K562 (cell line): ENCODE data around the gene TNFSF15. TPM values are rescaled to one million over a fixed set of nuclear protein-coding genes. Genes with fewer than 3 reads are reported as not detected.

Experiments
- ATAC-seq: fragments of 200-7000 bp; cut with Tn5 transposase; 3 replicates; pipeline ENCODE4 v1.9.1; 2020; ENCODE audit warnings: moderate library complexity
- BruUV-seq: library from RNA; stranded (reverse); fragments of 400-500 nt; replicated peaks from 2 replicates; lab custom pipeline; 2021; lab: Mats Ljungman, UMichigan
- CTCF ChIA-PET: fragments of 300-600 bp; formaldehyde crosslinking; extraction: SDS; loops from one replicate; lab custom pipeline; 2021; ENCODE audit warnings: low intra/inter-chr PET ratio; lab: Yijun Ruan, JAX
- POLR2A ChIA-PET: fragments of 300-600, 350-650 bp; sonication (Branson Sonifier 250); formaldehyde crosslinking; extraction: SDS; loops from one replicate; lab custom pipeline; 2021; ENCODE audit warnings: antibody characterized with exemption, inconsistent platforms; lab: Yijun Ruan, JAX
- DNase-seq, 4 experiments: peaks; one replicate each; pipeline versions ENCODE4 v3.0.0 to v3.0.0-alpha.2; 2011 to 2018; ENCODE audit warnings: low spot score in 3 of 4, mixed read lengths in 3 of 4; ENCODE audit errors: extremely low read depth in 1 of 4
- FAIRE-seq: peaks from 2 replicates; lab custom pipeline; 2011; peaks lifted over from hg19 to GRCh38; lab: Jason Lieb, UNC
- H2AFZ ChIP-seq: 2 replicates; pipeline ENCODE4 v1.6.0; 2011; ENCODE audit warnings: low read depth, low read length, control low read depth, inconsistent platforms
- H3K27ac ChIP-seq: fragments of 200-600 bp; 3 replicates; pipeline ENCODE4 v1.8.0; 2011; ENCODE audit warnings: low read depth, mild to moderate bottlenecking, control low read depth, inconsistent platforms, low read length, moderate library complexity, mixed read lengths; ENCODE audit errors: extremely low read depth
- H3K27me3 ChIP-seq, 2 experiments: fragments of 300-600 bp in 1 of 2; 2 replicates in 1 of 2; 3 replicates in 1 of 2; pipeline versions ENCODE4 v1.6.0 to v1.8.0; 2011; ENCODE audit warnings: inconsistent platforms in 2 of 2, low read length in 2 of 2, mild to moderate bottlenecking in 1 of 2, mixed read lengths in 1 of 2, moderate library complexity in 1 of 2; ENCODE audit not compliant: control insufficient read depth in 2 of 2, insufficient read depth in 2 of 2
- H3K36me3 ChIP-seq: fragments of 300-600 bp; 3 replicates; pipeline ENCODE4 v1.8.0; 2011; ENCODE audit warnings: mild to moderate bottlenecking, low read length, inconsistent platforms; ENCODE audit not compliant: control insufficient read depth, insufficient read depth
- H3K4me1 ChIP-seq, 2 experiments: fragments of 200-600 bp in 1 of 2; replicated peaks in 1 of 2; 2 replicates in 1 of 2; 3 replicates in 1 of 2; pipeline versions ENCODE4 v1.5.1 to v1.8.0; 2011; ENCODE audit warnings: inconsistent platforms in 2 of 2, low read length in 2 of 2, mild to moderate bottlenecking in 1 of 2, mixed read lengths in 1 of 2, moderate library complexity in 1 of 2; ENCODE audit not compliant: control insufficient read depth in 2 of 2, insufficient read depth in 2 of 2
- H3K4me2 ChIP-seq: 2 replicates; pipeline ENCODE4 v1.6.1; 2011; ENCODE audit warnings: low read length, control low read depth, inconsistent platforms, mixed read lengths; ENCODE audit not compliant: insufficient read depth
- H3K4me3 ChIP-seq: fragments of 200-600 bp; sonication (generic), shearing (Covaris generic); 2 replicates; pipeline ENCODE4 v1.5.1; 2016; ENCODE audit warnings: control low read depth, inconsistent platforms
- H3K79me2 ChIP-seq: fragments of 200-600 bp; 3 replicates; pipeline ENCODE4 v1.8.0; 2011; ENCODE audit warnings: low read length, inconsistent platforms; ENCODE audit not compliant: control insufficient read depth, insufficient read depth
- H3K9ac ChIP-seq, 2 experiments: 2 replicates each; pipeline versions ENCODE4 v1.6.0 to v1.6.1; 2011; ENCODE audit warnings: low read depth in 2 of 2, low read length in 2 of 2, control low read depth in 1 of 2, inconsistent platforms in 1 of 2, mild to moderate bottlenecking in 1 of 2, mixed read lengths in 1 of 2; ENCODE audit not compliant: insufficient read depth in 1 of 2
- H3K9me1 ChIP-seq: one replicate; pipeline ENCODE4 v1.6.0; 2011; ENCODE audit warnings: inconsistent platforms, mild to moderate bottlenecking, low read length, moderate library complexity; ENCODE audit not compliant: control insufficient read depth, insufficient read depth
- H3K9me3 ChIP-seq: replicated peaks from 2 replicates; pipeline ENCODE4 v1.5.1; 2011; ENCODE audit warnings: low read depth, low read length, inconsistent platforms; ENCODE audit not compliant: control insufficient read depth, insufficient read depth
- H4K20me1 ChIP-seq: replicated peaks from 2 replicates; pipeline ENCODE4 v1.6.1; 2011; ENCODE audit warnings: low read length, inconsistent platforms, mixed read lengths; ENCODE audit not compliant: control insufficient read depth, insufficient read depth
- HDAC6 ChIP-seq: IDR thresholded peaks from 2 replicates; pipeline ENCODE4 v1.6.1; 2012; ENCODE audit warnings: low read depth, mild to moderate bottlenecking, control low read depth, inconsistent platforms, low read length, moderate library complexity
- MCM5 ChIP-seq: fragments of 450-650 bp; IDR thresholded peaks from 2 replicates; pipeline ENCODE4 v1.6.1; 2016; ENCODE audit warnings: low read depth
- SPI1 ChIP-seq: IDR thresholded peaks from 2 replicates; pipeline ENCODE4 v1.6.1; 2011; ENCODE audit warnings: low read depth, low read length, control low read depth, borderline replicate concordance
- TFE3 ChIP-seq: fragments of 450-650 bp; formaldehyde crosslinking; IDR thresholded peaks from 2 replicates; pipeline ENCODE4 v1.4.0; 2020; ENCODE audit warnings: mild to moderate bottlenecking, mixed read lengths
- THAP12 ChIP-seq: fragments of 250-450 bp; sonication (Bioruptor Pico); IDR thresholded peaks from 2 replicates; pipeline ENCODE4 v1.9.0; 2021; ENCODE audit warnings: mild to moderate bottlenecking, inconsistent platforms
- THRAP3 ChIP-seq: fragments of 450-650 bp; IDR thresholded peaks from 2 replicates; pipeline ENCODE4 v1.6.1; 2016; ENCODE audit warnings: mild to moderate bottlenecking, inconsistent platforms, borderline replicate concordance
- ZBTB9 ChIP-seq: fragments of 450-650 bp; formaldehyde crosslinking; IDR thresholded peaks from 2 replicates; pipeline ENCODE4 v1.4.0; 2020; ENCODE audit warnings: mild to moderate bottlenecking, moderate library complexity
- ZNF561 ChIP-seq: fragments of 450-650 bp; formaldehyde crosslinking; conservative IDR thresholded peaks from 2 replicates; pipeline ENCODE4 v1.4.0; 2020; ENCODE audit warnings: mild to moderate bottlenecking, moderate library complexity
- WGBS: fragments of 100-300 bp; shearing (Covaris generic); methylation state at CpG from one replicate; pipeline ENCODE4 v1.1.6; 2016; ENCODE audit warnings: low coverage, mixed read lengths; ENCODE audit not compliant: insufficient coverage; ENCODE audit errors: missing lambda C conversion rate; 5-methylcytosine and 5-hydroxymethylcytosine counted together
- in situ Hi-C: fragments of 300-500 bp; cut with MboI; formaldehyde crosslinking; loops from 4 replicates; pipeline ENCODE4 v1.15.0; 2018; ENCODE audit warnings: inconsistent platforms, mixed read lengths
- intact Hi-C: fragments of 100-400 bp; cut with micrococcal nuclease; formaldehyde crosslinking; loops from 2 replicates; pipeline ENCODE4 v1.14.2; 2022
- polyA plus RNA-seq, 8 experiments: library from polyadenylated mRNA; depleted of rRNA in 4 of 8; stranded (reverse) in 5 of 8; unstranded in 3 of 8; fragments of >200 nt; fragmentation: Nextera tagmentation in 2 of 8; fragmentation: Illumina TruSeq in 1 of 8; extraction: Ambion mirVana in 2 of 8; extraction: Trizol in 1 of 8; gene quantifications; 2 replicates each; pipeline versions ENCODE4 v1.2.1 to v1.2.3, GENCODE V29; 2011 to 2014; ENCODE audit warnings: inconsistent platforms in 1 of 8, missing spikeins in 1 of 8
- total RNA-seq, 7 experiments: library from RNA; depleted of rRNA in 6 of 7; stranded (reverse); fragments of >200 nt in 6 of 7; fragmentation: Illumina TruSeq in 2 of 7; extraction: Trizol in 2 of 7; gene quantifications; 2 replicates each; pipeline versions ENCODE4 v1.2.1 to v1.2.3, GENCODE V29; 2011 to 2021; ENCODE audit warnings: low replicate concordance in 1 of 7
- TF ChIP-seq, protein P1 (sequence below), 2 experiments: fragments of 450-650 bp; IDR thresholded peaks; 2 replicates each; pipeline ENCODE4 v1.6.1; 2018; ENCODE audit warnings: mild to moderate bottlenecking in 2 of 2, low read depth in 1 of 2; ENCODE audit not compliant: partially characterized antibody in 2 of 2
- TF ChIP-seq, protein P2 (sequence below): fragments of 250-450 bp; sonication (Bioruptor Pico); IDR thresholded peaks from 2 replicates; pipeline ENCODE4 v1.8.0; 2022; ENCODE audit warnings: inconsistent platforms, mild to moderate bottlenecking, moderate library complexity, borderline replicate concordance

Gene TNFSF15
- total and polyA plus RNA-seq, 9 of the 15 experiments (the other 6 are each of a cell fraction or from before 2014, with no cell fraction given) = not detected

GRCh38 chr9:114791312-114791711, 14.5 kb downstream of the TNFSF15 start (continued):
- TF ChIP-seq, protein P1, sequence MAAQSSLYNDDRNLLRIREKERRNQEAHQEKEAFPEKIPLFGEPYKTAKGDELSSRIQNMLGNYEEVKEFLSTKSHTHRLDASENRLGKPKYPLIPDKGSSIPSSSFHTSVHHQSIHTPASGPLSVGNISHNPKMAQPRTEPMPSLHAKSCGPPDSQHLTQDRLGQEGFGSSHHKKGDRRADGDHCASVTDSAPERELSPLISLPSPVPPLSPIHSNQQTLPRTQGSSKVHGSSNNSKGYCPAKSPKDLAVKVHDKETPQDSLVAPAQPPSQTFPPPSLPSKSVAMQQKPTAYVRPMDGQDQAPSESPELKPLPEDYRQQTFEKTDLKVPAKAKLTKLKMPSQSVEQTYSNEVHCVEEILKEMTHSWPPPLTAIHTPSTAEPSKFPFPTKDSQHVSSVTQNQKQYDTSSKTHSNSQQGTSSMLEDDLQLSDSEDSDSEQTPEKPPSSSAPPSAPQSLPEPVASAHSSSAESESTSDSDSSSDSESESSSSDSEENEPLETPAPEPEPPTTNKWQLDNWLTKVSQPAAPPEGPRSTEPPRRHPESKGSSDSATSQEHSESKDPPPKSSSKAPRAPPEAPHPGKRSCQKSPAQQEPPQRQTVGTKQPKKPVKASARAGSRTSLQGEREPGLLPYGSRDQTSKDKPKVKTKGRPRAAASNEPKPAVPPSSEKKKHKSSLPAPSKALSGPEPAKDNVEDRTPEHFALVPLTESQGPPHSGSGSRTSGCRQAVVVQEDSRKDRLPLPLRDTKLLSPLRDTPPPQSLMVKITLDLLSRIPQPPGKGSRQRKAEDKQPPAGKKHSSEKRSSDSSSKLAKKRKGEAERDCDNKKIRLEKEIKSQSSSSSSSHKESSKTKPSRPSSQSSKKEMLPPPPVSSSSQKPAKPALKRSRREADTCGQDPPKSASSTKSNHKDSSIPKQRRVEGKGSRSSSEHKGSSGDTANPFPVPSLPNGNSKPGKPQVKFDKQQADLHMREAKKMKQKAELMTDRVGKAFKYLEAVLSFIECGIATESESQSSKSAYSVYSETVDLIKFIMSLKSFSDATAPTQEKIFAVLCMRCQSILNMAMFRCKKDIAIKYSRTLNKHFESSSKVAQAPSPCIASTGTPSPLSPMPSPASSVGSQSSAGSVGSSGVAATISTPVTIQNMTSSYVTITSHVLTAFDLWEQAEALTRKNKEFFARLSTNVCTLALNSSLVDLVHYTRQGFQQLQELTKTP (IDR thresholded peaks at IDR 0.05; ENCODE audit: low read depth in 1 of 2, partially characterized antibody in 2 of 2) = no peak
- TF ChIP-seq MCM5 = no peak
- TF ChIP-seq SPI1 = no peak

DNA sequence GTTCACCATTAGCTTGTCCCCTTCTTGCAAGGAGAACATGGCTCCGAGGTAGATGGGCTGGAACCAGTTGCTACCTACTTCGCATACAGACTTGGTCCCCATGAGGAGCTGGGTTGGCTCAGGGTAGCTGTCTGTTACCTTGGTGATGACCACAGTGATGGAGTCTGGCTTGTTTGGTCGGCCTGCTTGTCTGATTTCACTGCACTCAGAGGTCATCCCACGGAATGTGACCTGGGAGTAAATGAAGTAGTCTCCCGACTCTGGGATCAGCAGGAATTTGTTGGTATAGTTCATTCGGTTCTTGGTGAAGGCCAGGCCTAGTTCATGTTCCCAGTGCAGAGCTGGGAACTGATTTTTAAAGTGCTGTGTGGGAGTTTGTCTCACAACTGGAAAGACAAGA, 15.3 kb downstream of the TNFSF15 start:
- POLR2A ChIA-PET = no interaction called here
- CTCF ChIA-PET = no interaction called here
- H3K79me2 ChIP-seq = no peaks in the 10 kb centered on the region
- no peak for TF ChIP-seq TFE3
- TF ChIP-seq THAP12 = no peak
- TF ChIP-seq ZNF561 (CRISPR knock-in tag) = no peak
- TF ChIP-seq, protein P2, sequence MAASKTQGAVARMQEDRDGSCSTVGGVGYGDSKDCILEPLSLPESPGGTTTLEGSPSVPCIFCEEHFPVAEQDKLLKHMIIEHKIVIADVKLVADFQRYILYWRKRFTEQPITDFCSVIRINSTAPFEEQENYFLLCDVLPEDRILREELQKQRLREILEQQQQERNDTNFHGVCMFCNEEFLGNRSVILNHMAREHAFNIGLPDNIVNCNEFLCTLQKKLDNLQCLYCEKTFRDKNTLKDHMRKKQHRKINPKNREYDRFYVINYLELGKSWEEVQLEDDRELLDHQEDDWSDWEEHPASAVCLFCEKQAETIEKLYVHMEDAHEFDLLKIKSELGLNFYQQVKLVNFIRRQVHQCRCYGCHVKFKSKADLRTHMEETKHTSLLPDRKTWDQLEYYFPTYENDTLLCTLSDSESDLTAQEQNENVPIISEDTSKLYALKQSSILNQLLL (CRISPR knock-in tag) = no peak
- TF ChIP-seq HDAC6 = no peak
- no peak for TF ChIP-seq ZBTB9 (CRISPR knock-in tag)
- TF ChIP-seq THRAP3 = no peak

More for the DNA sequence above, 15.3 kb downstream of the TNFSF15 start:
- no peak overlapping the region for H2AFZ ChIP-seq
- in situ Hi-C loops (no loop called here), intact Hi-C loops (no loop called here)
- no peaks in the 10 kb centered on the region for H4K20me1 ChIP-seq
- no peaks in the 10 kb centered on the region for H3K36me3 ChIP-seq
- no peak for ATAC-seq
- no peak for DNase-seq
- H3K9ac ChIP-seq = no peak overlapping the region
- H3K4me1 ChIP-seq = no peaks in the 10 kb centered on the region
- H3K9me3 ChIP-seq = no peaks in the 10 kb centered on the region
- H3K4me2 ChIP-seq = no peak overlapping the region
- H3K4me3 ChIP-seq = no peak overlapping the region
- no peaks in the 10 kb centered on the region; a peak in 1 of 5 replicates for H3K27me3 ChIP-seq
- no peak overlapping the region for H3K27ac ChIP-seq
- H3K9me1 ChIP-seq = no peaks in the 10 kb centered on the region
- WGBS = 2% methylated on average over 6 of the region's 6 CpGs
- FAIRE-seq = no peak
- BruUV-seq = no TSS peak
